8988T (cell line): ENCODE measurements around the gene MT1F.
"Not testable (repeated sequence)": the region's sequence is repeated elsewhere in the genome, so short reads cannot be mapped to it uniquely, and the experiment has no call there.

Experiments
- DNase-seq: peaks from one replicate; pipeline ENCODE4 v3.0.0; 2011

The MT1F gene

DNA sequence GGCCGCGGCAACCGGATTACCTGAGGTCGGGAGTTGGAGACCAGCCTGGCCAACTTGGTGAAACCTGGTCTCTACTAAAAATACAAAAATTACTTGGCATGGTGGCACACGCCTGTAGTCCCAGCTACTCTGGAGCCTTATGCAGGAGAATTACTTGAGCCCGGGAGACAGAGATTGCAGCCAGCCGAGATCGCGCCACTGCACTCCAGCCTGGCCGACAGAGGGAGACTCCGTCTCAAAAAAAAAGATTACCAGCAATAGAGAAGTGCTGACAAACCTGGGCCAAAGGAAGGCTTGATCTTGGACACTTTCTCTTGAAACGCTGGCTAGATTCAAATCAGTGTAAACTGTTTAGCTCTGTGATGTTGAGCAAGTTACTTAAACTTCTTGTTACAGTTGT lies 16.2 kb downstream of the MT1F start:
- no peak for DNase-seq

DNA sequence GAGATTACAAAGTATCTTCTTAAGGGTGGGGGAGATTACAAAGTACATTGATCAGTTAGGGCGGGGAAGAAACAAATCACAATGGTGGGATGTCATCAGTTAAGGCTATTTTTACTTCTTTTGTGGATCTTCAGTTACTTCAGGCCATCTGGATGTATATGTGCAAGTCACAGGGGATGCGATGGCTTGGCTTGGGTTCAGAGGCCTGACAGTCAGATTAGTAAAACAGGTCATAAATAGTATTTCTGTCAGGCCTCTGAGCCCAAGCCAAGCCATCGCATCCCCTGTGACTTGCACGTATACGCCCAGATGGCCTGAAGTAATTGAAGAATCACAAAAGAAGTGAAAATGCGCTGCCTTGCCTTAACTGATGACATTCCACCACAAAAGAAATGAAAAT lies 16.8 kb downstream of the MT1F start:
- DNase-seq, result not testable (repeated sequence)

DNA sequence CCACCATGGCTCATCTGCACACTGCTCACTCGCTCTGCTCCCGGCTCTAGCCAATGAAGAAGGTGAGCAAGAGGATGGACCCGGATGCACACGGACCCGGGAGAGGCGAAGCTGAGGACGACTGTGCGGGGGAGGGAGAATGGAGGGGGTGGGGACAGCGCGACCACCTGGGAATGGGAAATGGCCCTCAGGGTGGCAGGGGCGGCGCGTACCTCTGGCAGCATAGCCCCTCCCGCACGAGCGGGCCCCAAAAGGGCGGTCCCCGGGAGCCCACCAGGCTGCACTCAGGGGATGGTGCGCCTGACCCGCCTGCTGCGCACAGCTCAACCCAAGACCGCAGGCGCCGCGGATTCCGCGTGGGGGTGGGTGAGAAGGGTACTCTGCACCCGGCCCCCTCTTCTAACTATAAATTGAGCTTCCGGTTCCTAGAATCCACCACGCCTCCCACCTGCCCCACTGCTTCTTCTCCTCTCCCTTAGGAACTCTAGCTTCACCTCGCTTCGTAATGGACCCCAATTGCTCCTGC lies 18.0 kb downstream of the MT1F start:
- DNase-seq, result no peak

DNA sequence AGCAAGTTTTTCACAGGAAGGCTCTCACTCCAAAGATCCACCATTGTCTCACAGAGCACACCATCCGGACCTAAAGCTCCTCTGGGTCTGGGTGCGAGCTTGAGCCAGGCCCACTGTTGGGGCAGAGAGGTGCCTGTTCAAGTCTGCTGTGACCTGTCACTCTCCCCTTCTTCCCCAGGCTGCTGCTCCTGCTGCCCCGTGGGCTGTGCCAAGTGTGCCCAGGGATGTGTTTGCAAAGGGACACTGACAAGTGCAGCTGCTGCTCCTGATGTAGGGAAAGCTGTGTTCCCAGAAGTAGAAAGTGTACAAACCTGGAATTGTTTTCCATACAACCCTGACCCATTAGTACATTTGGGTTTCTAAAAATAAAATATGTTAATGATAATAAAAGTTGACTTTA lies 19.7 kb downstream of the MT1F start:
- DNase-seq, result no peak

DNA sequence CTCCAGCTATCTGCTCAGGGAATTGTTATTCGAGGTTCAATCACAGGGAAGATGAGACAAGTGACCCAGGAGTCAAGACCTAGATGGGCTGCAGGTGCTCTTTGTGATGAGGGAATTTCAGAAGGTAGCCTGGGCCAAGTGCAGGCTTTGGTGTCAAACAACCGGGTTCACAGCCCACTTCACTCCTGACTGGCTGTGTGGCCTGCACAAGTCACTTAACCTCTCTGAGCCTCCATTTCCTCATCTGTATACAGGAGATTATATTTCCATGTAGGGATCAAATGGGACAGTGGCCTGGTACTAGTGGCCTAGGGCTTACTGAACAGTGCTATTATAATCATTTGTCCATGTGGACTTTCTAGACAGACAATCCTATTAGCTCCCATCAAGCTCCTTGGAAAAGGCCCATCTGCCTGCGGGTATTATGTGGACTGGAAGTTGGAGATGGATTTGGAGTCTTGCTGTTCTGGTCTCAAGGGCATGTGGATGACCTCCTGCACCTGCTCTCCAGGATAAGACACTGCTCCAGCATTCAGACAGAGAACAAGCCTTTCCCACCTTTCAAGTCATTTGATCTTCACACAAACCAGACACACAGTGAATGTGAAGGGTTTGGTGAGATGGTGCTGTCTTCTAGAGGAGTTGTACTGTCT lies 21.4 kb downstream of the MT1F start:
- DNase-seq, result no peak

DNA sequence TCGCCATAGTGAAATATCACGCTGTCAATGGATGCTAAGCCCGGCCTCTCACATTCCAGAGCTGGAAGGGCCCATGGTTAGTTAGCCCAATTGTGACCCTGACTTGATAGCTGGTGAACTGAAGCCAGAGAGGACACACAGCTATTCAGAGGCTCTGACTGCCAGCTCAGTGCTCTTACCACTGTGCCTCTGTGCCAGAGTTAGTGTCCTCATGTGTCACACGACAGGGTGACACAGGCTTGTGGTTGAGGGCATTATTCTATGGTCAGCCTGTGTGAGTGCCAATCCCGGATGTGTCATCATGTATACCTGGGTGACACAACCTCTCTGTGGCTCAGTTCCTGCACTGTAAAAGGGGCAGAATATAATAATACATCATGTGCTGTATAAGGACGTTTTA lies 22.1 kb downstream of the MT1F start:
- no peak for DNase-seq

DNA sequence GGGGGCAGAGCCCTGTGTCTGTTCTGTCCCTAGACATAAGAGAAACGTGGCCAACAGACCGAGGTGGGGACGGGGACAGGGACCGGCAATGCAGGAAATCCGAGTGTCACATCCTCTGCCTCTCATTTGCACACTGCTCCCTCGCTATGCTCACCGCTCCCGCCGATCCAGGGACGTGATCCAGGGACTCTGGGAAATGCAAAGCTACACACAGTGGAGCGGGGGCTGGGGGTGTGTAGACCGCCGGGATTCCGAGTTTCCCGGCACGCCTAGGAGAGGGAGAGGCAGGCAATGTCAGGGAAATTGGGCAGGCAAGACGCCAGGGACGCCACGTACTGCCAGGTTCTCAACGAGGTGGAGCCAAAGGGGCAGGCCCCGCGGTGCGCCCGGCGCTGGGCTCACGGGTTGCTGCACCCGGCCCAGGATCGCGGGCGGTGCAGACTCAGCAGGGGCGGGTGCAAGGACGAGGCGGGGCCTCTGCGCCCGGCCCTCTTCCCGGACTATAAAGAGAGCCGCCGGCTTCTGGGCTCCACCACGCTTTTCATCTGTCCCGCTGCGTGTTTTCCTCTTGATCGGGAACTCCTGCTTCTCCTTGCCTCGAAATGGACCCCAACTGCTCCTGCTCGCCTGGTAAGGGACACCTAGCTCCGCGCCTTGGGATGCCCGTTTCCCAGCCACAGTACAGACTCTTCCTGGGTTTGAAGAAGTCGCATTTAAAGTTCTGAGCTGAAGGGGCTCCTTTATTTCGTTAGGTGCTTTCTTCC lies 24.4 kb downstream of the MT1F start, which contains the start of gene MT1X:
Gene MT1X, plus strand, starts transcription at position 532 of the 764 bp plus-strand sequence. Its CDS starts 71 bp downstream, at position 603.
- peak; percentile 92 for DNase-seq

DNA sequence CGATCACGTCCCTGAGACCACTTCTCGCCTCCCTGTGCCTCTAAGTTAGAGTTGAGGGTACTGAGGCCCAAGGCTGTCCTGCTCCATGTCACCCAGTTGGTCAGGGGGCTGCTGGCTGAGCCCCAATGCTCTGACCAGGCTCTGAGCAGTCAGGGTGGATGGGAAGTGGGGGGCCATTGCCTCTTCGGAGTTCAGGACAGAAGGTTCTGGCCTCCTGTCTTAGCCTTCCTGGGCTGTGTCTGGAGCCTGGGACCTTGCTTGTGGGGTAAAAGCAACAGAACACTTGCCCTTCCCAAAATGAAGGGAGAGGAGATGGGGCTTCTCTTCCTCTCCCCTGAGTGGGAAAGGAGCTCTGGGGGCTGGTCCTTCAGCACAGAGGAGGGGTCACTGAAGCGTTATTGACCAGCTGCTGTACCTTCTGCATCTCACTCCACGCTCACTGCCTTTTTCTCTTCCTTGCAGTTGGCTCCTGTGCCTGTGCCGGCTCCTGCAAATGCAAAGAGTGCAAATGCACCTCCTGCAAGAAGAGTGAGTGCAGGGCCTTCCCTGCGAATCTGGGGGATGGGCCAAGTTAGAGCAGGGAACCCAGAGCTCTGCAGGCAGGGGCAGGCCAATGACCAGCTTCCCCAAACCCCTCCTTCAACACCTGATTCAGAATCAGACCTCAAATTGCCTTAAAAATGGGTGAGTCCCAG lies 25.1 kb downstream of the MT1F start:
- no peak for DNase-seq

DNA sequence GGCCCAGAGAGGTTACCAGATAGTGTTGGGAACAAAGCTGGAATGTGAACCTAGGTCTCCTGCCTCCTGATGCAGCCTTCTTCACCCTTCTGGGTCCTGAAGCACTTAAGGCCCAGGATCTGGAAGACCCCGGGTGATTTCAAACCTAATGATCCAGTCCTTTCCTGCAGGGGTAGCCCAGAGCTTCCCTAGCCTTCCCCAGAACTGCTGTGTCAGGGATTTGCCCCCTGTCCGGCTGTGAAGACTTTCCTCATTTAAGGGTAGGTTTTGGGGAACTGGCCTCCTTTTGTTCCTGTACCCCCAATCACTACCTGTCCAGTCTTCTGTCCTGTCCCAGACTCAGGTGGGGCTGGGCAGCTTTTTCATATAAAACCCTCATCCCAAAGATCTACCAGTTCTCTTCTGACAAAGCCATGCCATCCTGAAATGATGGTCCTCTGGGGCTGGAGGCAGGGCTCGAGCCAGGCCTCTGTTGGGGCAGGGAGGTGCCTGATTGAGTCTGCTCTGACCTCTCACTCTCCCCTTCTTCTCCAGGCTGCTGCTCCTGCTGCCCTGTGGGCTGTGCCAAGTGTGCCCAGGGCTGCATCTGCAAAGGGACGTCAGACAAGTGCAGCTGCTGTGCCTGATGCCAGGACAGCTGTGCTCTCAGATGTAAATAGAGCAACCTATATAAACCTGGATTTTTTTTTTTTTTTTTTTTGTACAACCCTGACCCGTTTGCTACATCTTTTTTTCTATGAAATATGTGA lies 25.8 kb downstream of the MT1F start:
- no peak for DNase-seq

DNA sequence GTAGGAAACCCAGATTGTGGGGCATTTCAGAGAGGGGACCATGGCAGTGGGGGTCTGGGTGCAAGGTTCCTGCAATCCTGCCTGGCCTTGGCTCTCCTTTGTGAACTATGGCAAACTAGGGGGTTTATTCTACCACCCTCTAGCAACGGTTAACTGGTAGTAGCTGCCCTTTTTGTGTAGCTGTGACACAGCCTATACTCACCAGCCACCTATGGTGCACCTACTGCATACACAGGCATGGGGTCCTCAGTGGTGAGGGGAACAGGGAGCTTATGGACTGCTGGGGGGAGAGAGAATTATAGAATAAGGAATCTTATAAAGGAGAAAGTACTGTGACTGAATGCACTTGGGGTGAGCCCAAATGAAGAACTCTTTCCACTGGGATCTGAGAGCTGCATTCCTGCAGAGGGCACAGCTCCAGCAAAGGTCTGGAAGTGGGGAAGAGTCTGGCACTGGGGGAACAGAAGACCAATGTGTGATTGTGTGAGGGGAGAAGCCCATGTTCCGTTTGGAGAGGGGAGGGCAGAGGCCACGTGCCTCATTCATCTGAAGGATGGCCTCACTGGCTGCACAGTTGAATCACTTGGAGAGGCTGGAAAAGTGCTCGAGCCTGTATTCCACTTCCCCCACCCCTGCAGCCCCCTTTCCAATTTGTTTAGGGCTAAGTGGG lies 26.6 kb downstream of the MT1F start:
- DNase-seq, result no peak

DNA sequence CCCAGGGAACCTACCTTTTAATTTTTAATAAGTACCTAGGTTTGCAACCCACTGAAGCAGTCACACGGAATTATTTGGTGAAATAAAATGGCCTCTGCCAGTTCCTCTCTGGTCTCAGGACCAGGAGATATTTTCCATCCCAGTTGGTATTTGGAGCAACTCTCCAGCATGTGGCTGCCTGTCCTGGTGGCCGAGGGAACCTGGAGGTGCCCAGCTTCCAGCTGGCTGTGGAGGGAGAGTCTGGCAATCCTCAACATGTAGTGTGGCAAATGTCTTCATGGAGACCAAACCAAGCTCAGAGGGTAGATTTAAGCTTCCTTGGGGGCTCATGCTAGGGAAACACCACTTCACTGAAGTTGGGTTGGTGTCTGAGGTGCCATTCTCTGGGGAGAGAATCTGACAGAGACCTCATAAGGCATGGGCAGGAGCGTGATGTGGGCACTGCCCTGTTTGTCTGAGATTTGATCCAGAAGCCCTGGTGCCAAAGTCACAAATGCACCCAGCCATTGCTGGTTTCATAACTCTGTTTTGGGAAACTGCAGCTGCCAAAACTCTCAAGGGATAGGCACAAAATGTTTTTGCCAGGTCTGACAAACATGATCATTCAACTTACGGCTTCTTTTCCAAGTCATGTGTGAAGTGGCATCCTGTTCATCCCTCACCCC lies 27.3 kb downstream of the MT1F start:
- DNase-seq, result no peak

DNA sequence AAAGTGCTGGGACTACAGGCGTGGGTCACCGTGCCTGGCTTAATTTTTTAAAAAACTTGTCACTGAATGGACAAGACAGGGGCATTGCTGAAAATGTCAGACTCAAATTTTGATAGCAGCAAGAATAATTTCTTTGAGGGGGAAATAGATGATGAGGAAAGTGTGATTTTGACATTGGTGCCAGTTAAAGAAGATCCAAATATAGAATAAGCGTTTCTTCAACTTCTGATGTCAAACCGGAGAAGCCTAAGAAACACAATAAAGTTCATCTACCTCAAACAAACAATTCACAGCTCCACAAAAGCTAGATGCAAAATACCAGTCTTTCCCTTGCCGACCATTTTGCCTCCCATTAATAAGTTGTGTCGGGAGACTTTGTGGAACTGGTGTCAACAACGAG lies 29.0 kb downstream of the MT1F start:
- DNase-seq, result no peak

DNA sequence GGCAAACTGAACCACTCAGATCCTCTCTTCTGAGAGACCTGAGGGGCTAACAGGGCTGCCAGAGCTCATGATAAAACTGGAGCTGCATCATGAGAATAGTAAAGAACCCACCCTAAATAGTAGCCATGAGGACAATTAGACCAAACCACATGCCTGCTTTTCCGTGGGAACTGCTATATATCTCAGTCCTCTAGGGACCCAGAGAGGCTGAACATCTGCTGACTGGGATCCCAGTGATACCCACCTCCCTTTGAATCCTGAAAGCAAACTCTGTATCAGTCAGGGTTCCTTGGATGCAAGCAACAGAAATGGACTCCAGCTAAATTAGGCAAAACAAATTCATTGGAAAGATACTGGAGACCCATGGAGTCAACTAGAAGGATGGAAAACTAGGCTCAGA lies 31.0 kb downstream of the MT1F start:
- no peak for DNase-seq

DNA sequence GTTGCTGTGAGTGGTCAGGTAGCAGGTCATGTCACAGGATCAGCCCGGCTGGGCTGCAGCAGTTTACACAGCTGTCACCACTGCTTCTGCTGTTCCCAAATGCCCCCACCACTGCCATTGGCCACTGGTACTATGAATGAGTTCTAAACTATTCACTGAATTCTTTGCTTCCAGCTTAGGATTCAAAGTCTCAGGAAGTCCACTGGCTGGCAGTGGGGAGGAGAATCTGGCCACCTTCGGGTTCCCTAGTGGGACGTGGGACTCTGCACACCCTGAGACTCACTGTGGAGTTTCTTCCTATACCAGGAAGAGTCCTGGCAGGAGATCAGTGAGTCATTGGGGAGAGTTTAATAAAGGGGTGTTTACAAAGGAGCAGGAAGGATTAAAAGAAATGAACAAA lies 31.4 kb downstream of the MT1F start:
- DNase-seq, result no peak

DNA sequence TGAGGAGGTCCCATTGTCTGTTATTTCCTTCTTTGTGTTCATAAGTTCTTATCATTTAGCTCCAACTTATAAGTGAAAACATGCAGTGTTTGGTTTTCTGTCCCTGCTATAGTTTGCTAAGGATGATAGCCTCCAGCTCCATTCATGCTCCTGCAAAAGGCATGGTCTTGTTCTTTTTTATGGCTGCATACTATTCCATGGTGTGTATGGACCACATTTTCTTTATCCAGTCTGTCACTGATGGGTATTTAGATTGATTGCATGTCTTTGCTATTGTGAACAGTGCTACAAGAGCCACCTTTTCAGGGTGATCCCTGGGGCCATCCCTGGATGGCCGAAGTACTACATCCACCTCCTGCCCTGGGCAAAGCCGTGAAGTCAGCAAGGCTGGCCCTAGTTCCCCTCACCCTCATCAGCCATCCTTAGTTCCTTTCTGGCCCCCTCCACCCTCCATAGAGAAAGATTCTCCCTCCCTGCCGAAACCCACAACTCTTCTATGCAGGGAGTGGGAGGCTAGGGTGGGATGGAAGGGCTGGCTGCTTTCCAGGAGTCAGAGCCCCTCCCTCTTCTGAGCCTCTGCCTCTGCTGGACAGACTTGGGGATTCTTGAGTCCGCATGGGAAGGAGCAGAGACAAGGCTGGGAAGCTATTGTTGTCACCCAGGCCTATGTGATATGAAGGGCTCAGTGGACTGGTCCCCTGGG lies 32.8 kb downstream of the MT1F start:
- DNase-seq, result no peak

DNA sequence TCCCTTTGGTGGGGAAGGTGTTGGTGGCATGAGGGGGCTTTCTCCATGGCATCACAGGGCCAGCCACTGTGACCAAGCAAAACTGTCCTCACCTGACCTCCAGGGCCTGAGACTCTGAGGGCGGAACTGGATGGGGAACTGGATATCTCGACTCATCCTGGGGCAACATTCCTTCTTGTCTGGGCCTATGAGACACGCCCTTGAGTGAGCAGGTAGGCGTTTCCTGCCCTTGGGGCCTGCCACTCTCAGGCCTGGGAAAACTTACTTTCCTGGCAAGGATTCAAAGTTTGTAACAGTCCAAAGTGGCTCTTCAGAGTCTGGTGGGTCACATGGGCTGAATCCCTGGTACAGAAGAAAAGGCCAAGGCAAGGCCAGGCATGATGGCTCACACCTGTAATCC lies 34.1 kb downstream of the MT1F start:
- peak; percentile 44 for DNase-seq

DNA sequence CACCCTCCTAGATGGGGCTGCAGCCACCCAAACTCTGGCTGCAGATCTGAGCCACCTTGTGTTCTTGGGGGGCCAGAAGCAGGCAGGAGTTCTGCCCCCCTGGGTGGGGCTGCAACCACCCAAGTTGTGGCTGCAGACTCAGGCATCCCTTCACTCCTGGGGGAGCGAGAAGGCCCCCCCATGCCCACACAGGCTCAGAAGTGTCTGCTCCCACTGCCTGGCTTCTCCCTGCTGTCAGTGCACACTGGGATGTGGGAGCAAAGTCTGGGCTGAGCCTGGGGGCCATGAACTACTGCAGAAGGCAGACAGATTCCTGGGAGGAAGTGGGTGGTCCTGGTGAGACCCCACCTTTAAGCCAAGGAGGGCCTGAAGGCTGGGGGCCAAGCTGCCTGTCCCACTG lies 37.5 kb downstream of the MT1F start:
- no peak for DNase-seq

DNA sequence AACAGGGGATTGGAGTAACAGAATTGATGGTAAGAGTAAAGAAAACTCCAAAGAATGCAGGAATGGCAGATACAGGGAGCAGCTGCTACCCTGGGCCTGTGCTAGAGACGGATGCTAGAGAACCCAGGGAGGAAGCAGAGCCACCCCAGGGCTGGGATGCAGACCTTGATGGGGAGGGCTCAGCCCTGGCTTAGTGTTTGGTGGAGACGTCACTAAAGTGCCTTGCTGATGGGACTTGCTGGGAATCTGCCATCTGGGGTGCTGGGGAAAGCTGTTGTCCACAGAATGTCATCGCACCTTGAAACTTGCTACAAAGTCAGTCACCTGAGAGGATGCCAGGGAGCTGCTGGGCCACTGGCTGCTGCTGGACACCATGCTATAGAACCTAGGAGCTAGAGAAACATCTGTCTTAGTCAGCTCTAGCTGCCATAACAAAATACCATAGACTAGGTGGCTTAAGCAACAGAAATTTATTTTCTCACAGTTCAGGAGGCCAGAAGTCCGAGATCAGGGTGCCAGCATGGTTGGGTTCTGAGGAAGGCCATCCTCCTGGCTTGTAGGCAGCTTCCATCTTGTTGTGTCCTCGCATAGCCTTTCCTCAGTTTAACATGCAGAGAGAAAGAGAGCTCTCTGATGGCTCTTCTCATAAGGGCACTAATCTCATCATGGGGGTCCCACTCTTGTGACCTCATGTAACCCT lies 39.8 kb downstream of the MT1F start:
- DNase-seq, result no peak

DNA sequence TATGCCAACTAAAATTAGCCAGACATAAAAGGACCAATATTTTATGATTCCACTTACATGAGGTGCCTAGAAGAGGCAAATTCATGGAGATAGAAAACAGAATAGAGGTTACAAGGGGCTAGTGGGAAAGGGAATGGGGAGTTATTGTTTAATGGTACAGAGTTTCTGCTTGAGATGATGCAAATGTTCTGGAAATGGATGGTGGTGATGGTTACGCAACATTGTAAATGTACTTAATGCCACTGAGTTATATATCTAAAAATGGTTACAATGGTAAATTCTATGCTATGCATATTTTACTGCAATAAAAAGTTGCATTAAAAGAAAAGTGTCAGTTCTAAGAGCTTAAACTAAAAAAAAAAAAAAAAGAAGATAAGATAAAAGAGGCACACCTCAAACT lies 42.4 kb downstream of the MT1F start:
- DNase-seq, result no peak

DNA sequence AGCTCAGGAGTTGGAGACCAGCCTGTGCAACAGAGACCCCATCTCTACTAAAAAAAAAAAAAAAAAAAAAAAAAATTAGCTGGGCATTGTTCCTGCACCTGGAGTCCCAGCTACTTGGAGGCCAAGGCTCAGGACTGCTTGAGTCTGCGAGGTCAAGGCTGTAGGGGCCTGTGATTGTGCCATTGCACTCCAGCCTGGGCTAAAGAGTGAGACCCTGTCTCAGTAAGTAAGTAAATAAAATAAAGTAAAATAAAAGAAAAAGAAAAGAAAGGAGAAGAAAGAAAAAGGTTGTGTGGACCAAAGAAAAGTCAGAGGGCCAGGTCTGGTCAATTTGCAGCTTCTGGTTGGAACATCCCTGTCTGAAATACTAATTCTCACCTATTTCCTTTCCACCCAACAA lies 42.9 kb downstream of the MT1F start:
- no peak for DNase-seq

DNA sequence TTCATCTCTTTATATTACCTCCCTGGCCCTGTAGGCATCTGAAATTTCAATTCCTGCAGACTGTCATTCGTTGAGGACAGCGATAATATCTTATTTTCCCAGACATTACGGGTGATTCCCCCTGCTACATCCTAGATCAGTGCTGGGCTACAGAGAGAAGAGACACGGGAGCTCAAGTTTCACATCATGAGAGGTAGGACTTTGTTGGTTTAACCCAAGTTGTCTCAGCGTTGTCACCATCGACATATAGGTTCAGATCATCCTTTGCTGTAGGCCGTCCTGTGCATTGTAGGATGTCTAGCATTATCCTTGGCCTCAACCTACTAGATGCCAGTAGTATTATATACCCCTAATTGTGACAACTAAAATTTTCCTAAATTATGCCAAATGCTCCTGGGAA lies 43.8 kb downstream of the MT1F start:
- DNase-seq, result no peak
